Middle frontal gyrus (tissue), 1 donor: Measurements from ENCODE around the gene MPHOSPH6.
"Not testable (repeated sequence)": the region's sequence is repeated elsewhere in the genome, so short reads cannot be mapped to it uniquely, and the experiment has no call there.

ENCODE experiments used
- DNase-seq: peaks from one replicate; pipeline ENCODE4 v3.0.0-alpha.2; 2015; ENCODE audit warnings: low spot score; ENCODE audit errors: extremely low spot score

Gene MPHOSPH6

GRCh38 chr16:82169861-82170845 is at the start of gene MPHOSPH6:
MPHOSPH6 (minus strand) TSS chr16:82170224; CDS start chr16:82170175, 49 bp downstream.
- peak; percentile 77 for DNase-seq

- no peak for DNase-seq
Measured at GRCh38 chr16:82219298-82219697, 49.3 kb upstream of the MPHOSPH6 start.

GRCh38 chr16:82209314-82209713 is 39.3 kb upstream of the MPHOSPH6 start:
- DNase-seq = not testable (repeated sequence)

- no peak for DNase-seq
Measured at GRCh38 chr16:82203198-82203597, 33.2 kb upstream of the MPHOSPH6 start.

- DNase-seq = no peak
Measured at GRCh38 chr16:82201926-82202325, 31.9 kb upstream of the MPHOSPH6 start.

- DNase-seq = no peak
Measured at GRCh38 chr16:82201351-82201750, 31.3 kb upstream of the MPHOSPH6 start.

- DNase-seq = no peak
Measured at GRCh38 chr16:82199209-82199608, 29.2 kb upstream of the MPHOSPH6 start.

- DNase-seq = no peak
Measured at GRCh38 chr16:82197540-82198240, 27.7 kb upstream of the MPHOSPH6 start.

GRCh38 chr16:82195917-82196494 is 26.0 kb upstream of the MPHOSPH6 start:
- no peak for DNase-seq

- DNase-seq = no peak
Measured at GRCh38 chr16:82194086-82194485, 24.1 kb upstream of the MPHOSPH6 start.

GRCh38 chr16:82192665-82193064 is 22.6 kb upstream of the MPHOSPH6 start:
- DNase-seq = no peak

- no peak for DNase-seq
Measured at GRCh38 chr16:82190386-82190785, 20.4 kb upstream of the MPHOSPH6 start.

GRCh38 chr16:82187829-82188228 is 17.8 kb upstream of the MPHOSPH6 start:
- no peak for DNase-seq

GRCh38 chr16:82185012-82185411 is 15.0 kb upstream of the MPHOSPH6 start:
- DNase-seq = no peak

GRCh38 chr16:82184213-82184612 is 14.2 kb upstream of the MPHOSPH6 start:
- no peak for DNase-seq

GRCh38 chr16:82183004-82183397 is 13.0 kb upstream of the MPHOSPH6 start:
- no peak for DNase-seq

- DNase-seq = no peak
Measured at GRCh38 chr16:82182266-82183003, 12.4 kb upstream of the MPHOSPH6 start.

- DNase-seq = no peak
Measured at GRCh38 chr16:82181461-82182185, 11.6 kb upstream of the MPHOSPH6 start.

GRCh38 chr16:82178352-82178751 is 8.3 kb upstream of the MPHOSPH6 start:
- no peak for DNase-seq

GRCh38 chr16:82177555-82177954 is 7.5 kb upstream of the MPHOSPH6 start:
- DNase-seq = no peak

- DNase-seq = no peak
Measured at GRCh38 chr16:82176204-82176603, 6.2 kb upstream of the MPHOSPH6 start.
